C1 segment of cervical spinal cord (tissue), 14 donors: ENCODE data around the gene ATP13A1.
A peak's percentile ranks its signal among the peaks of the same experiment; 100 is the strongest.
"Not testable (repeated sequence)": the region's sequence is repeated elsewhere in the genome, so short reads cannot be mapped to it uniquely, and the experiment has no call there.

Source experiments
- DNase-seq, 14 donors: peaks; one replicate each; lab custom pipeline; 2025; lab: John Stamatoyannopoulos, UW

Gene ATP13A1

DNA sequence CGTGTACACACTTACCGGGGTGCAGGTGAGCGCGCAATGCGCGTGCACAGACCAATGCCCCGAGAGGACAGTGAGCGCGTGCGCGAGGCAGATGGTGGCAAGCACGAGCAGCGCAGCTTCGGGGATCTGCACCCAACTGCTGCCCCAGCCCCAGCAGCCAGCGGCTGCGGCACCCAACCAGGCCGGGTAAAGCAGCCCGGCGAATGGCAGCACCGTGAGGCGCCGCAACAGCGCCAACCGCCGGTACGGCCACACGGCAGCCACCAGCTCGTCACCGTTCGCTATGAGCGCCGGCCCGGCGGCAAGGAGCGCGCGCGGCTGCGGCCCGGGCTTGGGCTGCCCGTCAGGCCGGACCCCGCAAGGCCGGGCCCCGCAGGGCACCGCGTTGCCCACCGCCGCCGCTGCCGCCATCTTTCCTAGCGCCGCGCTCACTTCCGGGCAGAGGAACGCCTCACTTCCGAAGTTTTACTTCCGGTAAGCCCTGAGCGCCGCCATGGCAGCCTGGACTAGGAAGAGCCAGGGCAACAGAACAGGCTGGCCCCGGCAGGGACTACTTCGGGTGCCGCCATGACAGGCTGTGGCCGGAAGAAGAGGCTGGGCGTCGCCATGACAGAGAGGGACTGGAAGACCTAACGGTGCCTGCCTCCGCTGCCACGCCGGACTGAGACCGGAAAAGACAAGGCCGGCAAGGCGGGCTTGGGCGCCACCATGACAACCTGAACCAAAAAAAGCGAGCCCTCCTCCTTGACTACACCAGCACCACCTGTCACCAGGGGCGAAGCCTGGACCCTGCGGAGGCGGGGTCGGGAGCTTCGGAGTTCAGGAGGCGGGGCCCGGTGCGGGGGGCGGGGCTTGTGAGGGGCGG, at the start of gene ATP13A1:
Gene ATP13A1, minus strand, starts transcription at position 421 of the 865 bp plus-strand sequence. Its CDS starts 10 bp downstream, at position 411.
- DNase-seq = peak; percentile 88 to 100 (median 97)

- DNase-seq = no peak
Measured at GRCh38 chr19:19711934-19712828, 48.7 kb upstream of the ATP13A1 start.

GRCh38 chr19:19711306-19711933, 47.9 kb upstream of the ATP13A1 start:
- no peak for DNase-seq

DNA sequence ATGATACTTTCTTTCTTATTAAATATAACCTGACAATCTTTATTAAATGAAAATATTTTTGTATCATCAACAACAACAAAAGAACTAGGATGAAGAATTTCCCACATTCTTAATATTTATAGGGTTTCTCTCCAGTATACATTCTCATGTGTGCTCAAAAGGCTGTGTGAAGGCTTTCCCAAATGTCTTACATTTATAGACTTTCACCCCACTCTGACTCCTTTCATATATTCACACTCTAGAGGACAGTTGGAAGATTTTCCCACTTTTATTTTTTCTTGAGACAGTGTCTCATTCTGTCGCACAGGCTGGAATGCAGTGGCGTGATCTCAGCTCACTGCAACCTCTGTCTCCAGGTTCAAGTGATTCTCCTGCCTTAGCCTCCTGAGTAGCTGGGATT, 47.0 kb upstream of the ATP13A1 start:
- no peak for DNase-seq

GRCh38 chr19:19704836-19705235, 41.4 kb upstream of the ATP13A1 start:
- no peak for DNase-seq

GRCh38 chr19:19700493-19700892, 37.0 kb upstream of the ATP13A1 start:
- DNase-seq = not testable (repeated sequence)

- no peak for DNase-seq
Measured at GRCh38 chr19:19697589-19697988, 34.1 kb upstream of the ATP13A1 start.

- no peak for DNase-seq
Measured at GRCh38 chr19:19696386-19696785, 32.9 kb upstream of the ATP13A1 start.

- no peak for DNase-seq
Measured at GRCh38 chr19:19691683-19692082, 28.2 kb upstream of the ATP13A1 start.

- DNase-seq = not testable (repeated sequence)
Measured at GRCh38 chr19:19689023-19689422, 25.5 kb upstream of the ATP13A1 start.

DNA sequence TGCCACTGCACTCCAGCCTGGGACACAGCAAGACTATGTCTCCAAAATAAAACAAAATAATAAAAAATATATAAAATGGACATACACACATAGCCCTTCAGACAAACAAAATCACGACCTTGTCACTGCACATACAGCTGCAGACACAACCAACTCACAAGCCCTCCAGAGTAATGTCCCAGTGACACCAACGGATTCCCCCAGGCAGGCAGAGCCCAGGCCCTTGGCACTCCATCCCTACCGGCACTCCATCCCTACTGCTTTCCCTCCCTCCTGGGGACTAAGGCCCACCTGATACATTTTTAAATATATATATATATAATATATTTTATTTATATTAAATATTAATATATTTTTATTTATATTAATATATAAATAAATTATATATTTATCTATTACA, 23.6 kb upstream of the ATP13A1 start:
- no peak for DNase-seq

GRCh38 chr19:19686580-19686979, 23.1 kb upstream of the ATP13A1 start:
- DNase-seq = no peak

GRCh38 chr19:19686119-19686518, 22.6 kb upstream of the ATP13A1 start:
- DNase-seq = not testable (repeated sequence)

DNA sequence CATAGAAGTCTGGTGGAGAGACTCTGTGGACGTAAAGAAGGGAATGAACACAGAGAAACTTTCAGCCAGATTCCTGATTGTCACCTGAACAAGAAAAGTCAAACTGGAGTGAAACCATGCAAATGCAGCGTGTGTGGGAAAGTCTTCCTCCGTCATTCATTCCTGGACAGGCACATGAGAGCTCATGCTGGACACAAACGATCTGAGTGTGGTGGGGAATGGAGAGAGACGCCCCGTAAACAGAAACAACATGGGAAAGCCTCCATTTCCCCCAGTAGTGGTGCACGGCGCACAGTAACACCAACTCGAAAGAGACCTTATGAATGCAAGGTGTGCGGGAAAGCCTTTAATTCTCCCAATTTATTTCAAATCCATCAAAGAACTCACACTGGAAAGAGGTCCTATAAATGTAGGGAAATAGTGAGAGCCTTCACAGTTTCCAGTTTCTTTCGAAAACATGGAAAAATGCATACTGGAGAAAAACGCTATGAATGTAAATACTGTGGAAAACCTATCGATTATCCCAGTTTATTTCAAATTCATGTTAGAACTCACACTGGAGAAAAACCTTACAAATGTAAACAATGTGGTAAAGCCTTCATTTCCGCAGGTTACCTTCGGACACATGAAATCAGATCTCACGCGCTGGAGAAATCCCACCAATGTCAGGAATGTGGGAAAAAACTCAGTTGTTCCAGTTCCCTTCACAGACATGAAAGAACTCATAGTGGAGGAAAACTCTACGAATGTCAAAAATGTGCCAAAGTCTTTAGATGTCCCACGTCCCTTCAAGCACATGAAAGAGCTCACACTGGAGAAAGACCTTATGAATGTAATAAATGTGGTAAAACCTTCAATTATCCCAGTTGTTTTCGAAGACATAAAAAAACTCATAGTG, 15.9 kb upstream of the ATP13A1 start:
- no peak for DNase-seq

GRCh38 chr19:19677579-19677978, 14.1 kb upstream of the ATP13A1 start:
- no peak for DNase-seq

- DNase-seq = no peak
Measured at GRCh38 chr19:19674315-19674714, 10.8 kb upstream of the ATP13A1 start.

GRCh38 chr19:19672816-19673215, 9.3 kb upstream of the ATP13A1 start:
- no peak for DNase-seq

DNA sequence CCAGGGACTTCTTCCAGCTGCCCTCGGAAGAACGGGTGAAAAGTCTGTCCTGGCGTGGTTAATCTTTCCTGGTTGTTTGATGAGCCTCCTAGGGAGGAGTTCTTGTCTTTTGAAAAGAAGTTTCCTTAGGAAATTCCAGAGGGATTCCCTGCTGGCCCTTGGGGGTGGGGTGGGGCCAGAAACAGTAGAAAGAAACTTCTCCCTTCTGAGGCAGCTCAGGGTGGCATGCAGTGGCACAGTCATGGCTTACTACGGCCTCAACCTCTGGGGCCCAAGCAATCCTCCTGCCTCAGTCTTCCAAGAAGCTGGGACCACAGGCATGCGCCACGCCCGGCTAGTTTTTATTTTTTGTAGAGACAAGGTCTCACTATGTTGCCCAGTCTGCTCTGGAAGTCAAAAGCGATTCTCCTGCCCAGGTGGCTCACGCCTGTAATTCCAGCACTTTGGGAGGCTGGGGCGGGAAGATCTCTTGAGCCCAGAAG, 6.6 kb upstream of the ATP13A1 start:
- DNase-seq = no peak

GRCh38 chr19:19668230-19669012, 4.9 kb upstream of the ATP13A1 start, which contains the start of gene ZNF101:
TSS of gene ZNF101 (plus strand) at chr19:19668839. CDS start at chr19:19668964, 125 bp downstream.
- DNase-seq = peak; percentile 67 to 93 (median 84)
